B cell (primary cell): ENCODE measurements around the gene SLC29A3. TPM values are rescaled to one million over a fixed set of nuclear protein-coding genes. Genes with fewer than 3 reads are reported as not detected.
A peak's percentile ranks its signal among the peaks of the same experiment; 100 is the strongest.

Experiments
- ATAC-seq: fragments of 200-7000 bp; cut with Tn5 transposase; one replicate; pipeline ENCODE4 v1.10.0; 2021; ENCODE audit warnings: low read depth, mild to moderate bottlenecking, moderate number of reproducible peaks, moderate library complexity
- CTCF ChIA-PET: fragments of 350-600 bp; sonication (Branson Sonifier 250); formaldehyde crosslinking; loops from one replicate; lab custom pipeline; 2021; ENCODE audit warnings: antibody characterized with exemption, inconsistent platforms; lab: Charles Lee
- POLR2A ChIA-PET: fragments of 350-600 bp; sonication (Branson Sonifier 250); formaldehyde crosslinking; loops from one replicate; lab custom pipeline; 2021; ENCODE audit warnings: antibody characterized with exemption; lab: Charles Lee
- DNase-seq: peaks from one replicate; pipeline ENCODE4 v3.0.0; 2013
- H2AFZ ChIP-seq: 2 replicates; pipeline ENCODE4 v1.6.1; 2012; ENCODE audit warnings: mild to moderate bottlenecking, low read depth, low read length; ENCODE audit not compliant: insufficient read depth, poor library complexity, severe bottlenecking
- H3K27ac ChIP-seq, 2 donors: 1 replicate in 1 of 2; 2 replicates in 1 of 2; pipeline ENCODE4 v1.5.1; 2012 to 2013; ENCODE audit warnings: low read length in 2 of 2, mild to moderate bottlenecking in 2 of 2, moderate library complexity in 1 of 2
- H3K27me3 ChIP-seq, 4 experiments: fragments of 200-600 bp in 1 of 4; sonication (generic) in 1 of 4; replicated peaks in 1 of 4; 1 replicate in 2 of 4; 2 replicates in 2 of 4; pipeline versions ENCODE4 v1.6.1 to v1.7.0; 2013 to 2016; ENCODE audit warnings: low read length in 3 of 4, mild to moderate bottlenecking in 2 of 4, mixed read lengths in 1 of 4, moderate library complexity in 1 of 4; ENCODE audit not compliant: insufficient read depth in 4 of 4, control insufficient read depth in 3 of 4; ENCODE audit errors: control extremely low read depth in 1 of 4
- H3K36me3 ChIP-seq, 2 experiments: replicated peaks in 1 of 2; 1 replicate in 1 of 2; 2 replicates in 1 of 2; pipeline versions ENCODE4 v1.6.1 to v1.7.1; 2013; ENCODE audit warnings: low read length in 1 of 2; ENCODE audit not compliant: insufficient read depth in 2 of 2, control insufficient read depth in 1 of 2; ENCODE audit errors: control extremely low read depth in 1 of 2, extremely low read depth in 1 of 2
- H3K4me1 ChIP-seq, 2 donors: fragments of 200-600 bp in 1 of 2; sonication (generic) in 1 of 2; 1 replicate in 1 of 2; 2 replicates in 1 of 2; pipeline versions ENCODE4 v1.5.1 to v1.6.1; 2013 to 2017; ENCODE audit warnings: low read length in 2 of 2; ENCODE audit not compliant: control insufficient read depth in 2 of 2, insufficient read depth in 2 of 2
- H3K4me2 ChIP-seq: replicated peaks from 2 replicates; pipeline ENCODE3; 2012; ENCODE audit warnings: mild to moderate bottlenecking, low read depth, low read length; ENCODE audit not compliant: poor library complexity, severe bottlenecking
- H3K4me3 ChIP-seq, 5 experiments: fragments of 200-600 bp in 1 of 5; sonication (generic) in 1 of 5; 1 replicate in 3 of 5; 2 replicates in 2 of 5; pipeline versions ENCODE4 v1.5.1 to v1.7.0; 2011 to 2016; ENCODE audit warnings: low read length in 4 of 5, mild to moderate bottlenecking in 4 of 5, low read depth in 2 of 5, control low read depth in 1 of 5, moderate library complexity in 1 of 5; ENCODE audit not compliant: insufficient read depth in 1 of 5; ENCODE audit errors: control extremely low read depth in 1 of 5, extremely low read depth in 1 of 5
- H3K79me2 ChIP-seq: fragments of 200-600 bp; sonication (generic); one replicate; pipeline ENCODE4 v1.6.0; 2016; ENCODE audit warnings: low read length; ENCODE audit not compliant: control insufficient read depth, insufficient read depth
- H3K9ac ChIP-seq: fragments of 200-600 bp; sonication (generic); 2 replicates; pipeline ENCODE4 v1.6.1; 2017; ENCODE audit warnings: mild to moderate bottlenecking, low read length, moderate library complexity
- H3K9me3 ChIP-seq, 3 donors: one replicate each; pipeline versions ENCODE4 v1.6.1 to v1.7.1; 2013; ENCODE audit warnings: low read length in 2 of 3; ENCODE audit not compliant: control insufficient read depth in 2 of 3, insufficient read depth in 1 of 3; ENCODE audit errors: control extremely low read depth in 1 of 3
- H4K20me1 ChIP-seq: 2 replicates; pipeline ENCODE4 v1.6.0; 2012; ENCODE audit warnings: mild to moderate bottlenecking, low read length; ENCODE audit not compliant: insufficient read depth, control insufficient read depth, poor library complexity, severe bottlenecking
- H3K27ac Mint-ChIP-seq: one replicate; pipeline ENCODE4 v1.8.0; 2021; ENCODE audit warnings: mixed read lengths
- H3K27me3 Mint-ChIP-seq: one replicate; pipeline ENCODE4 v1.8.0; 2021; ENCODE audit warnings: mixed read lengths
- H3K4me1 Mint-ChIP-seq: one replicate; pipeline ENCODE4 v1.8.0; 2021; ENCODE audit warnings: mixed read lengths
- H3K4me3 Mint-ChIP-seq: one replicate; pipeline ENCODE4 v1.8.0; 2021; ENCODE audit warnings: mixed read lengths
- H3K9me3 Mint-ChIP-seq: one replicate; pipeline ENCODE4 v1.8.0; 2022; ENCODE audit warnings: mixed read lengths; ENCODE audit not compliant: insufficient read depth
- CTCF ChIP-seq: fragments of 200-600 bp; IDR thresholded peaks from one replicate; pipeline ENCODE4 v1.8.0; 2022; ENCODE audit warnings: antibody characterized with exemption, mild to moderate bottlenecking
- EZH2 ChIP-seq: IDR thresholded peaks from 2 replicates; pipeline ENCODE4 v1.6.1; 2012; ENCODE audit warnings: borderline replicate concordance, low read depth, mild to moderate bottlenecking, moderate library complexity, low read length; ENCODE audit not compliant: insufficient read depth, poor library complexity, severe bottlenecking
- WGBS: methylation state at CpG from one replicate; pipeline ENCODE4 v1.1.5; 2013; ENCODE audit warnings: missing lambda C conversion rate; ENCODE audit not compliant: insufficient coverage; 5-methylcytosine and 5-hydroxymethylcytosine counted together
- intact Hi-C: fragments of 100-400 bp; cut with micrococcal nuclease; formaldehyde crosslinking; loops from one replicate; pipeline ENCODE4 v1.10.0; 2022
- polyA plus RNA-seq: library from polyadenylated mRNA; depleted of rRNA; stranded (reverse); fragments of >200 nt; gene quantifications from 2 replicates; pipeline ENCODE4 v1.2.3, GENCODE V29; 2012
- total RNA-seq, 2 donors: library from RNA; stranded (reverse); fragments of 120-200 nt in 1 of 2; gene quantifications; 1 replicate in 1 of 2; 2 replicates in 1 of 2; pipeline versions ENCODE4 v1.2.3 to v1.2.4, GENCODE V29; 2013 to 2022

Gene SLC29A3
- total and polyA plus RNA-seq, 2 donors (not counting 1 experiment from before 2014, with no cell fraction given), result 4.5 to 8.2 TPM

GRCh38 chr10:71309919-71310318 lies 9.1 kb upstream of the SLC29A3 start:
- Histone ChIP-seq H3K9ac (no peak overlapping the region), H3K9me3 (no peaks in the 10 kb centered on the region), H3K4me1 (peaks cover 7 to 16% of the 10 kb centered on the region in 2 donors), H3K4me3 (no peak overlapping the region), H3K27ac (no peak overlapping the region), H2AFZ (no peak overlapping the region), H3K27me3 (peaks cover 0 to 4% (median 0%) of the 10 kb centered on the region in 4 experiments), H4K20me1 (no peaks in the 10 kb centered on the region), H3K36me3 (no peaks in the 10 kb centered on the region), H3K79me2 (no peaks in the 10 kb centered on the region), H3K4me2 (no peak overlapping the region)
- peaks cover 12% of the 10 kb centered on the region for H3K27me3 Mint-ChIP-seq
- peaks cover 12% of the 10 kb centered on the region for H3K4me1 Mint-ChIP-seq
- 88% methylated on average over 2 of the region's 3 CpGs for WGBS
- intact Hi-C loops, result no loop called here
- peak; percentile 34 for ATAC-seq
- H3K9me3 Mint-ChIP-seq, result no peaks in the 10 kb centered on the region
- CTCF ChIA-PET, result interaction anchor here (1.0 to 2.8 kb wide), 6 partner anchors 9 to 739 kb away, joined by 3 to 15 read pairs (median 3); partner anchors contain the start of gene SLC29A3
- H3K4me3 Mint-ChIP-seq, result no peak overlapping the region
- H3K27ac Mint-ChIP-seq, result no peak overlapping the region
- POLR2A ChIA-PET, result no interaction called here
- DNase-seq, result no peak
- no peak for TF ChIP-seq CTCF
- no peak for TF ChIP-seq EZH2

DNA sequence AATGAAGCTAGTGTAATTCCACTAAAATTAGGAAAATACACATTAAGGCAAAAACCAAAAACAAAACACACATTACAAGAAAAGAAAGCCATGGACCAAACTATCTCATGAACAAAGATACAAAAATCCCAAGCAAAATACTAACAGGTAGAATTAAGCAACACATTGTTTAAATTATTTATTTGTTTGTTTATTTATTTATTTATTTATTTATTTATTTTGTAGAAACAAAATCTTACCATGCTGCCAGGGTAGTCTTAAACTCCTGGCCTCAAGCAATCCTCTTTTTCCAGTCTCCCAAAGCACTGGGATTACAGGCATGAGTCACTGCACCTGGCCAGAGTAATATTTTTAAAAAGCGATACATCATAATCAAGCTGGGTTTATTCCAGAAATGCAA lies 6.8 kb upstream of the SLC29A3 start:
- Mint-ChIP-seq H3K27ac (no peak overlapping the region), H3K9me3 (no peaks in the 10 kb centered on the region), H3K4me1 (peaks cover 12% of the 10 kb centered on the region), H3K27me3 (peaks cover 12% of the 10 kb centered on the region), H3K4me3 (no peak overlapping the region)
- Histone ChIP-seq H3K27ac (no peak overlapping the region), H3K4me1 (peaks cover 7 to 16% of the 10 kb centered on the region in 2 donors), H3K9me3 (no peaks in the 10 kb centered on the region), H3K4me3 (no peak overlapping the region), H3K27me3 (peaks cover 0 to 4% (median 0%) of the 10 kb centered on the region in 4 experiments), H3K79me2 (no peaks in the 10 kb centered on the region), H3K36me3 (no peaks in the 10 kb centered on the region), H3K4me2 (no peak overlapping the region), H2AFZ (no peak overlapping the region), H4K20me1 (no peaks in the 10 kb centered on the region), H3K9ac (no peak overlapping the region)
- no peak for DNase-seq
- ChIA-PET POLR2A (no interaction called here), CTCF (interaction anchor here (1.2 to 11.1 kb wide), 9 partner anchors 10 to 584 kb away, joined by 3 to 186 read pairs (median 40); no protein-coding TSS in a partner anchor)
- intact Hi-C loops, result no loop called here
- no peak for TF ChIP-seq CTCF
- TF ChIP-seq EZH2, result no peak
- no CpG with 5 or more reads among the region's 1 CpG for WGBS
- ATAC-seq, result no peak
